CD14-positive monocyte (primary cell): ENCODE results near the gene CTDSPL. TPM values are rescaled to one million over a fixed set of nuclear protein-coding genes. Genes with fewer than 3 reads are reported as not detected.

Experiments
- DNase-seq, 3 donors: peaks; one replicate each; pipeline ENCODE4 v3.0.0-alpha.2; 2011 to 2022
- H2AFZ ChIP-seq: 2 replicates; pipeline ENCODE4 v1.6.0; 2012; ENCODE audit warnings: mild to moderate bottlenecking, low read depth, low read length, inconsistent platforms; ENCODE audit not compliant: insufficient read depth, poor library complexity, severe bottlenecking
- H3K27ac ChIP-seq, 2 donors: 1 replicate in 1 of 2; 2 replicates in 1 of 2; pipeline ENCODE4 v1.5.1; 2012 to 2013; ENCODE audit warnings: low read length in 2 of 2, control low read depth in 1 of 2, inconsistent platforms in 1 of 2, low read depth in 1 of 2, mild to moderate bottlenecking in 1 of 2
- H3K27me3 ChIP-seq, 2 donors: one replicate each; pipeline versions ENCODE4 v1.6.0 to v1.6.1; 2011 to 2013; ENCODE audit warnings: low read length in 2 of 2; ENCODE audit not compliant: control insufficient read depth in 2 of 2, insufficient read depth in 2 of 2
- H3K36me3 ChIP-seq, 2 donors: replicated peaks in 1 of 2; 1 replicate in 1 of 2; 2 replicates in 1 of 2; pipeline versions ENCODE4 v1.5.1 to v1.6.1; 2012 to 2013; ENCODE audit warnings: low read length in 2 of 2, control low read depth in 1 of 2, inconsistent platforms in 1 of 2, mild to moderate bottlenecking in 1 of 2; ENCODE audit not compliant: insufficient read depth in 2 of 2, control insufficient read depth in 1 of 2
- H3K4me1 ChIP-seq, 2 donors: 1 replicate in 1 of 2; 2 replicates in 1 of 2; pipeline versions ENCODE4 v1.5.1 to v1.6.1; 2012 to 2013; ENCODE audit warnings: low read length in 2 of 2, control low read depth in 1 of 2, inconsistent platforms in 1 of 2, mild to moderate bottlenecking in 1 of 2, moderate library complexity in 1 of 2; ENCODE audit not compliant: insufficient read depth in 2 of 2, control insufficient read depth in 1 of 2
- H3K4me2 ChIP-seq: replicated peaks from 2 replicates; pipeline ENCODE3; 2012; ENCODE audit warnings: low read length, moderate library complexity, mild to moderate bottlenecking; ENCODE audit not compliant: poor library complexity, severe bottlenecking; ENCODE audit errors: extremely low read depth
- H3K4me3 ChIP-seq, 3 experiments: fragments of 200-600 bp in 1 of 3; sonication (generic) in 1 of 3; replicated peaks in 1 of 3; 1 replicate in 2 of 3; 2 replicates in 1 of 3; pipeline ENCODE4 v1.5.1; 2011 to 2013; ENCODE audit warnings: low read length in 3 of 3, mild to moderate bottlenecking in 3 of 3, control low read depth in 2 of 3, low read depth in 2 of 3, inconsistent platforms in 1 of 3, moderate library complexity in 1 of 3
- H3K79me2 ChIP-seq: 2 replicates; pipeline ENCODE4 v1.6.0; 2012; ENCODE audit warnings: mild to moderate bottlenecking, control low read depth, inconsistent platforms, low read length, moderate library complexity; ENCODE audit not compliant: insufficient read depth
- H3K9ac ChIP-seq: 2 replicates; pipeline ENCODE4 v1.6.0; 2017; ENCODE audit warnings: low read length, mild to moderate bottlenecking; ENCODE audit not compliant: insufficient read depth, poor library complexity, severe bottlenecking
- H3K9me3 ChIP-seq, 2 donors: replicated peaks in 1 of 2; 1 replicate in 1 of 2; 2 replicates in 1 of 2; pipeline versions ENCODE4 v1.5.1 to v1.6.1; 2012 to 2013; ENCODE audit warnings: low read length in 2 of 2, control low read depth in 1 of 2; ENCODE audit not compliant: control insufficient read depth in 1 of 2, insufficient read depth in 1 of 2
- H4K20me1 ChIP-seq: 2 replicates; pipeline ENCODE4 v1.6.0; 2012; ENCODE audit warnings: mild to moderate bottlenecking, low read length, control low read depth, moderate library complexity; ENCODE audit not compliant: insufficient read depth
- H3K27ac Mint-ChIP-seq, 7 donors: one replicate each; pipeline ENCODE4 v1.8.0; 2020; ENCODE audit warnings: mild to moderate bottlenecking in 7 of 7, mixed read lengths in 7 of 7, moderate library complexity in 6 of 7, inconsistent platforms in 2 of 7
- H3K27me3 Mint-ChIP-seq, 3 donors: one replicate each; pipeline ENCODE4 v1.8.0; 2021 to 2022; ENCODE audit warnings: low read depth in 3 of 3, mild to moderate bottlenecking in 3 of 3, mixed read lengths in 3 of 3, moderate library complexity in 3 of 3, inconsistent platforms in 1 of 3
- H3K36me3 Mint-ChIP-seq, 2 donors: one replicate each; pipeline ENCODE4 v1.8.0; 2020; ENCODE audit warnings: mixed read lengths in 2 of 2, inconsistent platforms in 1 of 2, mild to moderate bottlenecking in 1 of 2
- H3K4me1 Mint-ChIP-seq: one replicate; pipeline ENCODE4 v1.8.0; 2020; ENCODE audit warnings: mild to moderate bottlenecking, mixed read lengths
- H3K4me3 Mint-ChIP-seq, 2 donors: one replicate each; pipeline ENCODE4 v1.8.0; 2020; ENCODE audit warnings: mild to moderate bottlenecking in 2 of 2, mixed read lengths in 2 of 2, moderate library complexity in 1 of 2
- H3K9me3 Mint-ChIP-seq, 7 donors: one replicate each; pipeline ENCODE4 v1.8.0; 2020 to 2022; ENCODE audit warnings: mixed read lengths in 7 of 7, mild to moderate bottlenecking in 6 of 7, moderate library complexity in 6 of 7, inconsistent platforms in 2 of 7
- WGBS: methylation state at CpG from one replicate; pipeline ENCODE4 v1.1.5; 2013; ENCODE audit warnings: missing lambda C conversion rate; ENCODE audit not compliant: insufficient coverage; 5-methylcytosine and 5-hydroxymethylcytosine counted together
- intact Hi-C, 2 donors: fragments of 100-400 bp; cut with micrococcal nuclease; formaldehyde crosslinking; loops; one replicate each; pipeline versions ENCODE4 v1.15.0 to v1.15.1; 2023
- polyA plus RNA-seq, 3 donors: library from polyadenylated mRNA; depleted of rRNA in 1 of 3; unstranded in 2 of 3; stranded (reverse) in 1 of 3; fragments of 300-500 nt in 2 of 3; fragments of >200 nt in 1 of 3; fragmentation: Illumina TruSeq in 2 of 3; gene quantifications; 1 replicate in 2 of 3; 2 replicates in 1 of 3; pipeline ENCODE4 v1.2.3, GENCODE V29; 2012 to 2021
- TF ChIP-seq, protein P1 (sequence below): fragments of 200-600 bp; IDR thresholded peaks from one replicate; pipeline ENCODE4 v1.8.0; 2022; ENCODE audit warnings: antibody characterized with exemption, mild to moderate bottlenecking

The CTDSPL gene
- polyA plus RNA-seq, 3 donors: 0.15 to 0.69 (median 0.33) TPM

DNA sequence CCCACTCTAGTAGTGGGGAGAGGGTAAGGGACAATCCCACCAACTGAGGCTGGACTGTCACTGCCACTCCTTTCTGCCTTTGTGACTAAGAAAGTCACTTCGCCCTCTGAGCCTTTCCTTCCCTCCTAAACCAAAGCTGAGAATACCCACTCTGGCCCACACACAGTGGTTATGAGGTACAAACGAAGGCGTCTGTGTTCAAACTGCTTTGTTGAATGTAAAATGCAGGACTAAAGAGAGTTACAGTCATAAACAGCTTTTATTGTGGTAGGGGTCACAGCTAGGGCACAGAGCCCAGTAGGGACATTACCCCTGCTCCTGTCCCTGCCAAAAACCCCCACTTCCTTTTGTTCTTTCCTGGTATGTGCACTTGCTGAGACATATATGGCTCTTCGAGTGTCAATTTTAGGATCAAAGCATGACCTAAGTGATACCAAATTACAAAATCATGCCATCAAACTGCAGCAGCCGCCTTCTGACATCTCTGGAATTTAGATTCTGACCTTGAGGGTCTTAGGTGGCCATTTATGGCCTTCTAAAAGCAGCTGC, 45.1 kb downstream of the CTDSPL start:
- no peaks in the 10 kb centered on the region for H3K27me3 ChIP-seq
- no peaks in the 10 kb centered on the region for H3K79me2 ChIP-seq
- H4K20me1 ChIP-seq: no peaks in the 10 kb centered on the region
- H3K27ac ChIP-seq: no peak overlapping the region
- no peak overlapping the region for H2AFZ ChIP-seq
- H3K4me2 ChIP-seq: no peak overlapping the region
- H3K36me3 Mint-ChIP-seq: no peaks in the 10 kb centered on the region
- no peak overlapping the region for H3K4me3 Mint-ChIP-seq
- H3K27ac Mint-ChIP-seq: no peak overlapping the region
- no peaks in the 10 kb centered on the region for H3K9me3 ChIP-seq
- no peaks in the 10 kb centered on the region for H3K27me3 Mint-ChIP-seq
- peaks cover 0 to 4% of the 10 kb centered on the region in 2 donors for H3K4me1 ChIP-seq
- H3K36me3 ChIP-seq: no peaks in the 10 kb centered on the region
- WGBS: 29% methylated on average over 1 of the region's 5 CpGs
- no peaks in the 10 kb centered on the region for H3K9me3 Mint-ChIP-seq
- TF ChIP-seq, protein P1, sequence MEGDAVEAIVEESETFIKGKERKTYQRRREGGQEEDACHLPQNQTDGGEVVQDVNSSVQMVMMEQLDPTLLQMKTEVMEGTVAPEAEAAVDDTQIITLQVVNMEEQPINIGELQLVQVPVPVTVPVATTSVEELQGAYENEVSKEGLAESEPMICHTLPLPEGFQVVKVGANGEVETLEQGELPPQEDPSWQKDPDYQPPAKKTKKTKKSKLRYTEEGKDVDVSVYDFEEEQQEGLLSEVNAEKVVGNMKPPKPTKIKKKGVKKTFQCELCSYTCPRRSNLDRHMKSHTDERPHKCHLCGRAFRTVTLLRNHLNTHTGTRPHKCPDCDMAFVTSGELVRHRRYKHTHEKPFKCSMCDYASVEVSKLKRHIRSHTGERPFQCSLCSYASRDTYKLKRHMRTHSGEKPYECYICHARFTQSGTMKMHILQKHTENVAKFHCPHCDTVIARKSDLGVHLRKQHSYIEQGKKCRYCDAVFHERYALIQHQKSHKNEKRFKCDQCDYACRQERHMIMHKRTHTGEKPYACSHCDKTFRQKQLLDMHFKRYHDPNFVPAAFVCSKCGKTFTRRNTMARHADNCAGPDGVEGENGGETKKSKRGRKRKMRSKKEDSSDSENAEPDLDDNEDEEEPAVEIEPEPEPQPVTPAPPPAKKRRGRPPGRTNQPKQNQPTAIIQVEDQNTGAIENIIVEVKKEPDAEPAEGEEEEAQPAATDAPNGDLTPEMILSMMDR: no peak
- DNase-seq: no peak
- intact Hi-C loops: no loop called here
- no peak overlapping the region for H3K4me3 ChIP-seq
- no peak overlapping the region for H3K9ac ChIP-seq
- peaks cover 21% of the 10 kb centered on the region for H3K4me1 Mint-ChIP-seq

DNA sequence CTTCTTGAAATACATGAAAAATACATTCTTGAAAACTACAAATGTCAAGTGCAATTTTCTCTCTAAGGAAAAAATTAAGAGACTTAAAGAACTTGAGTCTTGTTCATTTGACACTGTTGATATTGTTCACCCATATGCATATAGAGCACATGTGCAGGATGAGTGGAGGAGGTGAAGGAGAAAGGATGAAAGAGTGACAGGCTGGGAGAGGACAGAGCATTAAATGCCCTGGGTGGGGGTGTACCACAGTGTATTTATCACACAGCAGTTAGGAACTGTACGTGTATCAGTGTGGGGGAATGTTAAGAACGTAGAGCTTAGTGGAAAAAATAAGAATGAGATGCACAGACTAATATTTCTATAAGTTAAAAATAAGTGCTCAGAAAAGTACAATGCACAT, 45.7 kb downstream of the CTDSPL start:
- Mint-ChIP-seq H3K4me3 (no peak overlapping the region), H3K27ac (peak overlapping the region in 1 of 7 donors; percentile 67), H3K36me3 (no peaks in the 10 kb centered on the region), H3K4me1 (peaks cover 20% of the 10 kb centered on the region), H3K9me3 (no peaks in the 10 kb centered on the region), H3K27me3 (no peaks in the 10 kb centered on the region)
- H3K4me3 ChIP-seq: no peak overlapping the region
- TF ChIP-seq, protein P1: no peak
- peaks cover 0 to 4% of the 10 kb centered on the region in 2 donors for H3K4me1 ChIP-seq
- no peaks in the 10 kb centered on the region for H3K9me3 ChIP-seq
- H4K20me1 ChIP-seq: no peaks in the 10 kb centered on the region
- DNase-seq: no peak
- H3K4me2 ChIP-seq: no peak overlapping the region
- WGBS: no CpG with 5 or more reads among the region's 2 CpGs
- H2AFZ ChIP-seq: no peak overlapping the region
- H3K9ac ChIP-seq: no peak overlapping the region
- H3K79me2 ChIP-seq: no peaks in the 10 kb centered on the region
- no peak overlapping the region for H3K27ac ChIP-seq
- no peaks in the 10 kb centered on the region for H3K36me3 ChIP-seq
- intact Hi-C loops: no loop called here
- no peaks in the 10 kb centered on the region for H3K27me3 ChIP-seq
